K562 (cell line): ENCODE data around the gene ST3GAL5. TPM values are rescaled to one million over a fixed set of nuclear protein-coding genes. Genes with fewer than 3 reads are reported as not detected.

Experiments used
- CTCF ChIP-seq, 3 experiments: IDR thresholded peaks in 2 of 3; conservative IDR thresholded peaks in 1 of 3; 2 replicates each; pipeline ENCODE4 v1.5.1; 2011 to 2012; ENCODE audit warnings: low read length in 3 of 3, mild to moderate bottlenecking in 3 of 3, control low read depth in 2 of 3, improper control_type of control experiment in 1 of 3, inconsistent platforms in 1 of 3, low read depth in 1 of 3, mixed read lengths in 1 of 3, moderate library complexity in 1 of 3; ENCODE audit not compliant: insufficient read depth in 2 of 3
- DEAF1 ChIP-seq: fragments of 450-650 bp; formaldehyde crosslinking; IDR thresholded peaks from 2 replicates; pipeline ENCODE4 v1.4.0; 2020; ENCODE audit warnings: mild to moderate bottlenecking, moderate library complexity
- MAX ChIP-seq: sonication (generic); formaldehyde crosslinking; IDR thresholded peaks from 2 replicates; pipeline ENCODE4 v1.9.0; 2022; ENCODE audit warnings: mild to moderate bottlenecking, missing genetic modification reagents
- PCBP1 ChIP-seq: fragments of 200-400 bp; formaldehyde crosslinking; IDR thresholded peaks from 2 replicates; pipeline ENCODE4 v1.6.1; 2018; ENCODE audit warnings: mild to moderate bottlenecking, low read depth, low read length; ENCODE audit not compliant: poor library complexity, severe bottlenecking
- PCBP2 ChIP-seq: fragments of 200-400 bp; formaldehyde crosslinking; IDR thresholded peaks from 2 replicates; pipeline ENCODE4 v1.6.1; 2018; ENCODE audit warnings: low read length, low read depth, mild to moderate bottlenecking, moderate library complexity; ENCODE audit not compliant: poor library complexity, severe bottlenecking
- PRMT5 ChIP-seq: sonication (generic); formaldehyde crosslinking; IDR thresholded peaks from 2 replicates; pipeline ENCODE4 v1.5.0; 2020; ENCODE audit warnings: missing genetic modification reagents
- RAD21 ChIP-seq, 2 experiments: fragments of 250-450 bp in 1 of 2; fragments of 450-650 bp in 1 of 2; sonication (Bioruptor Pico) in 1 of 2; formaldehyde crosslinking in 1 of 2; IDR thresholded peaks in 1 of 2; conservative IDR thresholded peaks in 1 of 2; 2 replicates each; pipeline versions ENCODE4 v1.4.0 to v1.8.0; 2020 to 2022; ENCODE audit warnings: mild to moderate bottlenecking in 2 of 2, moderate library complexity in 1 of 2
- polyA plus RNA-seq, 8 experiments: library from polyadenylated mRNA; depleted of rRNA in 4 of 8; stranded (reverse) in 5 of 8; unstranded in 3 of 8; fragments of >200 nt; fragmentation: Nextera tagmentation in 2 of 8; fragmentation: Illumina TruSeq in 1 of 8; extraction: Ambion mirVana in 2 of 8; extraction: Trizol in 1 of 8; gene quantifications; 2 replicates each; pipeline versions ENCODE4 v1.2.1 to v1.2.3, GENCODE V29; 2011 to 2014; ENCODE audit warnings: inconsistent platforms in 1 of 8, missing spikeins in 1 of 8
- total RNA-seq, 7 experiments: library from RNA; depleted of rRNA in 6 of 7; stranded (reverse); fragments of >200 nt in 6 of 7; fragmentation: Illumina TruSeq in 2 of 7; extraction: Trizol in 2 of 7; gene quantifications; 2 replicates each; pipeline versions ENCODE4 v1.2.1 to v1.2.3, GENCODE V29; 2011 to 2021; ENCODE audit warnings: low replicate concordance in 1 of 7

ST3GAL5 gene
- total and polyA plus RNA-seq, 9 of the 15 experiments (the other 6 are each of a cell fraction or from before 2014, with no cell fraction given): 1.6 to 10.0 (median 4.2) TPM

GRCh38 chr2:85887566-85888019, 1.2 kb downstream of the ST3GAL5 start (continued):
- TF ChIP-seq CTCF (IDR thresholded peaks at IDR 0.05 in 2 of 3, conservative IDR thresholded peaks at IDR 0.05 in 1 of 3; ENCODE audit: insufficient read depth in 2 of 3, low read depth in 1 of 3, low read length in 3 of 3): peak in 1 of 3 experiments; percentile 30; a peak in 2 of 6 replicates
- TF ChIP-seq RAD21 (CRISPR knock-in tag; conservative IDR thresholded peaks at IDR 0.05 in 1 of 2, IDR thresholded peaks at IDR 0.05 in 1 of 2): peak; percentile 34 to 38
- TF ChIP-seq PCBP1: no peak
- no peak for TF ChIP-seq PRMT5 (CRISPR knock-in tag)
- no peak for TF ChIP-seq PCBP2
- TF ChIP-seq MAX (CRISPR knock-in tag): peak; percentile 46; the same call in 1 of the 2 replicates
- 0 out of 2 replicates have a peak, but pooled peaks have one; percentile 24 for TF ChIP-seq DEAF1
